ENCODE measurements around the gene ANKZF1. TPM values are rescaled to one million over a fixed set of nuclear protein-coding genes. Genes with fewer than 3 reads are reported as not detected.

ANKZF1 gene
- total RNA-seq, 4 donors from 2014 or later, result 79.9 to 338 (median 164) TPM

GRCh38 chr2:219261024-219261855, 31.6 kb downstream of the ANKZF1 start:
- Histone ChIP-seq H3K27ac (no peak overlapping the region), H3K36me3 (no peaks in the 10 kb centered on the region), H3K27me3 (no peaks in the 10 kb centered on the region), H3K4me3 (no peak overlapping the region), H3K4me1 (no peaks in the 10 kb centered on the region), H3K9me3 (no peaks in the 10 kb centered on the region)
- TF ChIP-seq, protein P1, sequence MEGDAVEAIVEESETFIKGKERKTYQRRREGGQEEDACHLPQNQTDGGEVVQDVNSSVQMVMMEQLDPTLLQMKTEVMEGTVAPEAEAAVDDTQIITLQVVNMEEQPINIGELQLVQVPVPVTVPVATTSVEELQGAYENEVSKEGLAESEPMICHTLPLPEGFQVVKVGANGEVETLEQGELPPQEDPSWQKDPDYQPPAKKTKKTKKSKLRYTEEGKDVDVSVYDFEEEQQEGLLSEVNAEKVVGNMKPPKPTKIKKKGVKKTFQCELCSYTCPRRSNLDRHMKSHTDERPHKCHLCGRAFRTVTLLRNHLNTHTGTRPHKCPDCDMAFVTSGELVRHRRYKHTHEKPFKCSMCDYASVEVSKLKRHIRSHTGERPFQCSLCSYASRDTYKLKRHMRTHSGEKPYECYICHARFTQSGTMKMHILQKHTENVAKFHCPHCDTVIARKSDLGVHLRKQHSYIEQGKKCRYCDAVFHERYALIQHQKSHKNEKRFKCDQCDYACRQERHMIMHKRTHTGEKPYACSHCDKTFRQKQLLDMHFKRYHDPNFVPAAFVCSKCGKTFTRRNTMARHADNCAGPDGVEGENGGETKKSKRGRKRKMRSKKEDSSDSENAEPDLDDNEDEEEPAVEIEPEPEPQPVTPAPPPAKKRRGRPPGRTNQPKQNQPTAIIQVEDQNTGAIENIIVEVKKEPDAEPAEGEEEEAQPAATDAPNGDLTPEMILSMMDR (IDR thresholded peaks at IDR 0.05), result no peak
- TF ChIP-seq POLR2A (IDR thresholded peaks at IDR 0.05), result no peak
- DNase-seq, result no peak

DNA sequence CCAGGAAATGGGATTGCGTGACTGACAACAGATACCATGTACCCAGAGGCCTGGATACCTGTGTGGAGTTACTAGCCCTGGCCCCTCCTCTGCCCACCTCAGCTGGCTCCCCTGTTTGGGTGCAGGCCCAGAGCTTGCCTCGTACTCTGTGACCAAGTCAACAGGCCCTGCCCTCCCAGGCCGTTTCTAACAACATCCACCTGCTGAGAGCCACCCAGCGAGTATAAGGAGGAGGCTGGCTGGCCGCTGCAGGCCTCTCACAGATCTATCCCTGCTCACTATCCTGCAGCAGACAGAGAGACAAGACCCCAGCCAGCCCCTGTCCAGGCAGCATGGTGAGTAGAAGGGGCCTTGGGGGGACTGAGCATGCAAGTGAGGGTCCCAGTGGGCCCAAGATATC, 36.6 kb downstream of the ANKZF1 start:
- no peak for DNase-seq
- Histone ChIP-seq H3K36me3 (no peaks in the 10 kb centered on the region), H3K4me3 (no peak overlapping the region), H3K27me3 (no peaks in the 10 kb centered on the region), H3K27ac (no peak overlapping the region), H3K9me3 (no peaks in the 10 kb centered on the region), H3K4me1 (peaks cover 0 to 15% (median 0%) of the 10 kb centered on the region in 4 donors)
- TF ChIP-seq POLR2A (IDR thresholded peaks at IDR 0.05), result no peak
- TF ChIP-seq, protein P1 (IDR thresholded peaks at IDR 0.05), result no peak

DNA sequence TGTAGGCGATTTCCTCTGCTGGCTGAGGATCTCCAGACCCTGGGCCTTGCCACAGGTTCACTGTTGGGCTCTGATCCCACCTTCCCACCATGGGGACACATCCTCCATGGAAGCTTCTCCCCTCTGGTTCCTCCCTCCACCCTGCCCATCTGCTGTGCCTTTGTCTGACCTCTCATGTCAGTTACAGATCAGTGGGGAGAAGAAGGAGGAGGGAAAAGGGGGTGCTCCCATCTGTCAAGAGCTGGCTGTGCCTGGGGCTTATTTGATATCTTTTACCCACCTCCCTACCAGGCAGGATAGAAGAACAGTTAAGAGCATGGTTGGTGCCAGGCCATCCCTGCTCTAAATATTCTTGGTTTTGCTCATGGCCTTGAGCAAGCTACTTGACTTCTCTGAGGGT, 37.3 kb downstream of the ANKZF1 start:
- no peak for TF ChIP-seq POLR2A (IDR thresholded peaks at IDR 0.05)
- TF ChIP-seq, protein P1 (IDR thresholded peaks at IDR 0.05), result no peak

GRCh38 chr2:219268294-219268693, 38.7 kb downstream of the ANKZF1 start:
- Histone ChIP-seq H3K27ac (no peak overlapping the region), H3K27me3 (no peaks in the 10 kb centered on the region), H3K9me3 (no peaks in the 10 kb centered on the region), H3K4me1 (peaks cover 0 to 15% (median 0%) of the 10 kb centered on the region in 4 donors), H3K36me3 (no peaks in the 10 kb centered on the region), H3K4me3 (no peak overlapping the region)
- no peak for DNase-seq
- TF ChIP-seq, protein P1 (IDR thresholded peaks at IDR 0.05), result no peak
- TF ChIP-seq POLR2A (IDR thresholded peaks at IDR 0.05), result no peak

More for the DNA sequence above, 37.3 kb downstream of the ANKZF1 start:
- DNase-seq, result no peak
- Histone ChIP-seq H3K4me3 (no peak overlapping the region), H3K27ac (no peak overlapping the region), H3K36me3 (no peaks in the 10 kb centered on the region), H3K27me3 (no peaks in the 10 kb centered on the region), H3K9me3 (no peaks in the 10 kb centered on the region), H3K4me1 (peaks cover 0 to 15% (median 0%) of the 10 kb centered on the region in 4 donors)

GRCh38 chr2:219269362-219270054, 39.9 kb downstream of the ANKZF1 start:
- peak in 2 of 3 donors; percentile 85 to 91 for DNase-seq
- TF ChIP-seq POLR2A (IDR thresholded peaks at IDR 0.05), result no peak
- TF ChIP-seq, protein P1 (IDR thresholded peaks at IDR 0.05), result no peak
- peak overlapping the region in 2 of 4 donors; percentile 42 to 65 for H3K27ac ChIP-seq

More at GRCh38 chr2:219269362-219270054, 39.9 kb downstream of the ANKZF1 start:
- Histone ChIP-seq H3K36me3 (no peaks in the 10 kb centered on the region), H3K9me3 (no peaks in the 10 kb centered on the region), H3K4me1 (peaks cover 0 to 15% (median 0%) of the 10 kb centered on the region in 4 donors), H3K4me3 (no peak overlapping the region), H3K27me3 (no peaks in the 10 kb centered on the region)

Measured in Peyer's patch (tissue), 4 donors.